GM12878 (cell line): ENCODE data around the gene BRWD1. TPM values are rescaled to one million over a fixed set of nuclear protein-coding genes. Genes with fewer than 3 reads are reported as not detected.

Experiments used
- ASH2L ChIP-seq: fragments of 300-600, 200-600 bp; sonication (generic); IDR thresholded peaks from 2 replicates; pipeline ENCODE4 v1.6.1; 2017; ENCODE audit warnings: low read depth, mild to moderate bottlenecking, borderline replicate concordance
- CBX5 ChIP-seq: sonication (generic); IDR thresholded peaks from 2 replicates; pipeline ENCODE4 v1.6.1; 2016; ENCODE audit warnings: low read depth, moderate library complexity, mild to moderate bottlenecking, inconsistent platforms
- CREB1 ChIP-seq: IDR thresholded peaks from 2 replicates; pipeline ENCODE4 v1.6.1; 2012; ENCODE audit warnings: low read depth, mild to moderate bottlenecking, inconsistent platforms
- EED ChIP-seq: sonication (generic); IDR thresholded peaks from 2 replicates; pipeline ENCODE4 v1.6.1; 2016; ENCODE audit warnings: antibody characterized with exemption, low read depth
- EP300 ChIP-seq, 2 experiments: fragments of 150-350 bp in 1 of 2; IDR thresholded peaks; 2 replicates each; pipeline ENCODE4 v1.6.1; 2011 to 2012; ENCODE audit warnings: low read depth in 2 of 2, low read length in 2 of 2, borderline replicate concordance in 1 of 2, improper control_type of control experiment in 1 of 2, inconsistent platforms in 1 of 2; ENCODE audit not compliant: control insufficient read depth in 1 of 2
- ETV6 ChIP-seq, 2 experiments: fragments of 450-650 bp in 1 of 2; IDR thresholded peaks in 1 of 2; conservative IDR thresholded peaks in 1 of 2; 2 replicates each; pipeline ENCODE4 v1.6.1; 2014; ENCODE audit warnings: antibody characterized with exemption in 1 of 2, borderline replicate concordance in 1 of 2, low read depth in 1 of 2, mild to moderate bottlenecking in 1 of 2, moderate library complexity in 1 of 2
- IKZF1 ChIP-seq: fragments of 450-650 bp; conservative IDR thresholded peaks from 2 replicates; pipeline ENCODE4 v1.6.1; 2017; ENCODE audit warnings: antibody characterized with exemption, mild to moderate bottlenecking
- IKZF2 ChIP-seq, 2 experiments: fragments of 450-650 bp; IDR thresholded peaks; 2 replicates each; pipeline ENCODE4 v1.6.1; 2017; ENCODE audit warnings: mild to moderate bottlenecking in 2 of 2, moderate library complexity in 2 of 2
- JUNB ChIP-seq: IDR thresholded peaks from 2 replicates; pipeline ENCODE4 v1.6.1; 2016; ENCODE audit warnings: antibody characterized with exemption, mild to moderate bottlenecking
- KLF5 ChIP-seq: fragments of 450-650 bp; IDR thresholded peaks from 2 replicates; pipeline ENCODE4 v1.6.1; 2014; ENCODE audit warnings: mild to moderate bottlenecking; ENCODE audit not compliant: partially characterized antibody
- NR2F1 ChIP-seq: fragments of 450-650 bp; conservative IDR thresholded peaks from 2 replicates; pipeline ENCODE4 v1.6.1; 2017; ENCODE audit warnings: mild to moderate bottlenecking
- RAD21 ChIP-seq: IDR thresholded peaks from 2 replicates; pipeline ENCODE4 v1.6.1; 2011; ENCODE audit warnings: mild to moderate bottlenecking, low read depth, low read length, moderate library complexity; ENCODE audit not compliant: insufficient read depth
- RELA ChIP-seq: fragments of 450-650 bp; IDR thresholded peaks from 2 replicates; pipeline ENCODE4 v1.8.0; 2014; ENCODE audit warnings: borderline replicate concordance; ENCODE audit not compliant: partially characterized antibody
- RUNX3 ChIP-seq: IDR thresholded peaks from 2 replicates; pipeline ENCODE4 v1.6.1; 2012; ENCODE audit warnings: low read length, inconsistent platforms
- TAF1 ChIP-seq: IDR thresholded peaks from 2 replicates; pipeline ENCODE4 v1.6.1; 2011; ENCODE audit warnings: mild to moderate bottlenecking, low read depth, low read length, borderline replicate concordance
- TCF3 ChIP-seq: IDR thresholded peaks from 2 replicates; pipeline ENCODE4 v1.6.1; 2012; ENCODE audit warnings: low read depth, mild to moderate bottlenecking, low read length, borderline replicate concordance; ENCODE audit not compliant: insufficient read depth
- ZNF622 ChIP-seq: fragments of 450-650 bp; IDR thresholded peaks from 2 replicates; pipeline ENCODE4 v1.6.1; 2017; ENCODE audit warnings: mild to moderate bottlenecking, inconsistent platforms
- ZSCAN29 ChIP-seq: fragments of 450-650 bp; IDR thresholded peaks from 2 replicates; pipeline ENCODE4 v1.6.1; 2017; ENCODE audit warnings: mild to moderate bottlenecking, moderate library complexity
- ZZZ3 ChIP-seq: IDR thresholded peaks from 2 replicates; pipeline ENCODE4 v1.6.1; 2011; ENCODE audit warnings: low read depth; ENCODE audit not compliant: control insufficient read depth, insufficient read length
- polyA plus RNA-seq, 11 experiments: library from polyadenylated mRNA; depleted of rRNA in 4 of 11; unstranded in 6 of 11; stranded (reverse) in 5 of 11; fragments of >200 nt; fragmentation: Nextera tagmentation in 4 of 11; fragmentation: Illumina TruSeq in 1 of 11; extraction: Ambion mirVana in 4 of 11; extraction: Trizol in 1 of 11; gene quantifications; 1 replicate in 1 of 11; 2 replicates in 10 of 11; pipeline versions ENCODE4 v1.2.1 to v1.2.3, GENCODE V29; 2011 to 2016; ENCODE audit warnings: inconsistent platforms in 2 of 11, missing spikeins in 2 of 11, low read depth in 1 of 11
- total RNA-seq, 4 experiments: library from RNA; depleted of rRNA in 3 of 4; stranded (reverse); fragments of >200 nt in 3 of 4; fragmentation: Illumina TruSeq in 1 of 4; extraction: Trizol in 1 of 4; gene quantifications; 2 replicates each; pipeline versions ENCODE4 v1.2.1 to v1.2.3, GENCODE V29; 2013 to 2021
- TF ChIP-seq, protein P1 (sequence below): fragments of 450-650 bp; formaldehyde crosslinking; IDR thresholded peaks from 2 replicates; pipeline ENCODE4 v1.5.0; 2022; ENCODE audit warnings: mild to moderate bottlenecking, missing genetic modification characterization
- TF ChIP-seq, protein P2 (sequence below): IDR thresholded peaks from 2 replicates; pipeline ENCODE4 v1.6.1; 2012; ENCODE audit warnings: low read depth, low read length, improper control_type of control experiment
- TF ChIP-seq, protein P3 (sequence below): fragments of 450-650 bp; IDR thresholded peaks from 2 replicates; pipeline ENCODE4 v1.6.1; 2016; ENCODE audit warnings: mild to moderate bottlenecking
- TF ChIP-seq, protein P4 (sequence below): fragments of 450-650 bp; IDR thresholded peaks from 2 replicates; pipeline ENCODE4 v1.6.1; 2017; ENCODE audit warnings: borderline replicate concordance

BRWD1 gene
- total and polyA plus RNA-seq, 10 of the 15 experiments (the other 5 are each of a cell fraction or from before 2014, with no cell fraction given), result 3.1 to 19.0 (median 13.5) TPM

DNA sequence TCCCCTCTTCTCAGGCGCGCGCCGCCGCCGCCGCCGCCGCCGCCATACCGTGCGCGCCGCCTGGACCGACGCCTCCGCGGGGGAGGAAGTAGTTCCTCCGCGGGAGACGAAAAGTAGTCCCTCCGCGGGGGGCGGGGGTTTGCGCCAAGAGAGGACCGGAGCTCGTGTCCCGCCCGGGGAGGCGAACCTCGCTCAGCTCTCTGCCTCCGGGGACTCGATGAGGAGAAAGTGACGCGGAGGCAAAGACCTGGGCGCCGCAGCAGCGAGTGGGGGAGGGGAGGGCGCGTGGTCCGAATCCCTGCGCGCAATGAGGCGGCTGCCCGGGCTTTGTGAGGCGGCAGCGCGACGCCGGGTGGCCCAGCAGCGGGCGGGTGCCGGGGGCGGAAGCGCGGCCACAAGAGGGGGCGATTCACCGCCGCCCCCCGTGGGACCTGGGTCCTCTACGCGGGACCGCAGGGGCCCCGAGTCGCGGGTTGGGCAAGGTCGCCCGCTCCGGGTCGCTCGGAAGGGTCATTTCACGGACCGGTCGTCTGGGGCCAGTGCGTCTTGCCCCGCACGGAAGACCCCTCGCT, at the start of gene BRWD1 (continued):
- TF ChIP-seq, protein P1, sequence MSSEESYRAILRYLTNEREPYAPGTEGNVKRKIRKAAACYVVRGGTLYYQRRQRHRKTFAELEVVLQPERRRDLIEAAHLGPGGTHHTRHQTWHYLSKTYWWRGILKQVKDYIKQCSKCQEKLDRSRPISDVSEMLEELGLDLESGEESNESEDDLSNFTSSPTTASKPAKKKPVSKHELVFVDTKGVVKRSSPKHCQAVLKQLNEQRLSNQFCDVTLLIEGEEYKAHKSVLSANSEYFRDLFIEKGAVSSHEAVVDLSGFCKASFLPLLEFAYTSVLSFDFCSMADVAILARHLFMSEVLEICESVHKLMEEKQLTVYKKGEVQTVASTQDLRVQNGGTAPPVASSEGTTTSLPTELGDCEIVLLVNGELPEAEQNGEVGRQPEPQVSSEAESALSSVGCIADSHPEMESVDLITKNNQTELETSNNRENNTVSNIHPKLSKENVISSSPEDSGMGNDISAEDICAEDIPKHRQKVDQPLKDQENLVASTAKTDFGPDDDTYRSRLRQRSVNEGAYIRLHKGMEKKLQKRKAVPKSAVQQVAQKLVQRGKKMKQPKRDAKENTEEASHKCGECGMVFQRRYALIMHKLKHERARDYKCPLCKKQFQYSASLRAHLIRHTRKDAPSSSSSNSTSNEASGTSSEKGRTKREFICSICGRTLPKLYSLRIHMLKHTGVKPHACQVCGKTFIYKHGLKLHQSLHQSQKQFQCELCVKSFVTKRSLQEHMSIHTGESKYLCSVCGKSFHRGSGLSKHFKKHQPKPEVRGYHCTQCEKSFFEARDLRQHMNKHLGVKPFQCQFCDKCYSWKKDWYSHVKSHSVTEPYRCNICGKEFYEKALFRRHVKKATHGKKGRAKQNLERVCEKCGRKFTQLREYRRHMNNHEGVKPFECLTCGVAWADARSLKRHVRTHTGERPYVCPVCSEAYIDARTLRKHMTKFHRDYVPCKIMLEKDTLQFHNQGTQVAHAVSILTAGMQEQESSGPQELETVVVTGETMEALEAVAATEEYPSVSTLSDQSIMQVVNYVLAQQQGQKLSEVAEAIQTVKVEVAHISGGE, result no peak
- TF ChIP-seq, protein P2, sequence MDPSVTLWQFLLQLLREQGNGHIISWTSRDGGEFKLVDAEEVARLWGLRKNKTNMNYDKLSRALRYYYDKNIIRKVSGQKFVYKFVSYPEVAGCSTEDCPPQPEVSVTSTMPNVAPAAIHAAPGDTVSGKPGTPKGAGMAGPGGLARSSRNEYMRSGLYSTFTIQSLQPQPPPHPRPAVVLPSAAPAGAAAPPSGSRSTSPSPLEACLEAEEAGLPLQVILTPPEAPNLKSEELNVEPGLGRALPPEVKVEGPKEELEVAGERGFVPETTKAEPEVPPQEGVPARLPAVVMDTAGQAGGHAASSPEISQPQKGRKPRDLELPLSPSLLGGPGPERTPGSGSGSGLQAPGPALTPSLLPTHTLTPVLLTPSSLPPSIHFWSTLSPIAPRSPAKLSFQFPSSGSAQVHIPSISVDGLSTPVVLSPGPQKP, result peak; percentile 41; the same call in 1 of the 2 replicates
- TF ChIP-seq NR2F1 (peak; percentile 83), ZZZ3 (no peak), JUNB (no peak), ASH2L (no peak), ZSCAN29 (peak; percentile 28; the same call in 1 of the 2 replicates), IKZF1 (peak; percentile 97), EED (no peak), CREB1 (peak; percentile 75), RELA (no peak), ETV6 (conservative IDR thresholded peaks at IDR 0.05 in 1 of 2, IDR thresholded peaks at IDR 0.05 in 1 of 2; ENCODE audit: borderline replicate concordance in 1 of 2, low read depth in 1 of 2) (peak in 1 of 2 experiments; percentile 63; a peak in 1 of 4 replicates), CBX5 (0 out of 2 replicates have a peak, but pooled peaks have one; percentile 75), RUNX3 (peak; percentile 53), TAF1 (peak; percentile 89), KLF5 (peak; percentile 94), TCF3 (peak; percentile 67; the same call in 1 of the 2 replicates), EP300 (IDR thresholded peaks at IDR 0.05; ENCODE audit: borderline replicate concordance in 1 of 2, control insufficient read depth in 1 of 2, low read depth in 2 of 2, low read length in 2 of 2) (0 out of 4 replicates have a peak, but pooled peaks of 1 of the 2 experiments have one; percentile 4), ZNF622 (no peak), IKZF2 (IDR thresholded peaks at IDR 0.05) (peak; percentile 75 to 78), RAD21 (no peak)
- TF ChIP-seq, protein P3, sequence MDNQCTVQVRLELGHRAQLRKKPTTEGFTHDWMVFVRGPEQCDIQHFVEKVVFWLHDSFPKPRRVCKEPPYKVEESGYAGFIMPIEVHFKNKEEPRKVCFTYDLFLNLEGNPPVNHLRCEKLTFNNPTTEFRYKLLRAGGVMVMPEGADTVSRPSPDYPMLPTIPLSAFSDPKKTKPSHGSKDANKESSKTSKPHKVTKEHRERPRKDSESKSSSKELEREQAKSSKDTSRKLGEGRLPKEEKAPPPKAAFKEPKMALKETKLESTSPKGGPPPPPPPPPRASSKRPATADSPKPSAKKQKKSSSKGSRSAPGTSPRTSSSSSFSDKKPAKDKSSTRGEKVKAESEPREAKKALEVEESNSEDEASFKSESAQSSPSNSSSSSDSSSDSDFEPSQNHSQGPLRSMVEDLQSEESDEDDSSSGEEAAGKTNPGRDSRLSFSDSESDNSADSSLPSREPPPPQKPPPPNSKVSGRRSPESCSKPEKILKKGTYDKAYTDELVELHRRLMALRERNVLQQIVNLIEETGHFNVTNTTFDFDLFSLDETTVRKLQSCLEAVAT, result peak; percentile 94
- TF ChIP-seq, protein P4, sequence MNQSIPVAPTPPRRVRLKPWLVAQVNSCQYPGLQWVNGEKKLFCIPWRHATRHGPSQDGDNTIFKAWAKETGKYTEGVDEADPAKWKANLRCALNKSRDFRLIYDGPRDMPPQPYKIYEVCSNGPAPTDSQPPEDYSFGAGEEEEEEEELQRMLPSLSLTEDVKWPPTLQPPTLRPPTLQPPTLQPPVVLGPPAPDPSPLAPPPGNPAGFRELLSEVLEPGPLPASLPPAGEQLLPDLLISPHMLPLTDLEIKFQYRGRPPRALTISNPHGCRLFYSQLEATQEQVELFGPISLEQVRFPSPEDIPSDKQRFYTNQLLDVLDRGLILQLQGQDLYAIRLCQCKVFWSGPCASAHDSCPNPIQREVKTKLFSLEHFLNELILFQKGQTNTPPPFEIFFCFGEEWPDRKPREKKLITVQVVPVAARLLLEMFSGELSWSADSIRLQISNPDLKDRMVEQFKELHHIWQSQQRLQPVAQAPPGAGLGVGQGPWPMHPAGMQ, result no peak
